Measurements from ENCODE around the gene SCGB1D4.
"Not testable (repeated sequence)": the region's sequence is repeated elsewhere in the genome, so short reads cannot be mapped to it uniquely, and the experiment has no call there.

DNA sequence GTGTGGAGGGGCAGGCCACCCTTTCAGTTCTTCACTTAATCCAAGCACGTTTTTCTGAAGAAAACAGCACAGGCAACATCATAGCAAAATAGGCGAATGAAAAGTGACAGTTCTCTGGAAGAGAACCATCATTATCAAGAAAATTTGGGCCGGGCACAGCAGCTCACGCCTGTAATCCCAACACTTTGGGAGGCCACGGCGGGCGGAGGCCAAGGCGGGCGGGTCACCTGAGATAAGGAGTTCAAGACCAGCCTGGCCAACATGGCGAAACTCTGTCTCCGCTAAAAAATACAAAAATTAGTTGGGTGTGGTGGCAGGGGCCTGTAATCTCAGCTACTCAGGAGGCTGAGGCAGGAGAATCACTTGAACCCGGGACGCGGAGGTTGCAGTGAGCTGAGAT, 28.7 kb upstream of the SCGB1D4 start:
- TF ChIP-seq, protein P1, sequence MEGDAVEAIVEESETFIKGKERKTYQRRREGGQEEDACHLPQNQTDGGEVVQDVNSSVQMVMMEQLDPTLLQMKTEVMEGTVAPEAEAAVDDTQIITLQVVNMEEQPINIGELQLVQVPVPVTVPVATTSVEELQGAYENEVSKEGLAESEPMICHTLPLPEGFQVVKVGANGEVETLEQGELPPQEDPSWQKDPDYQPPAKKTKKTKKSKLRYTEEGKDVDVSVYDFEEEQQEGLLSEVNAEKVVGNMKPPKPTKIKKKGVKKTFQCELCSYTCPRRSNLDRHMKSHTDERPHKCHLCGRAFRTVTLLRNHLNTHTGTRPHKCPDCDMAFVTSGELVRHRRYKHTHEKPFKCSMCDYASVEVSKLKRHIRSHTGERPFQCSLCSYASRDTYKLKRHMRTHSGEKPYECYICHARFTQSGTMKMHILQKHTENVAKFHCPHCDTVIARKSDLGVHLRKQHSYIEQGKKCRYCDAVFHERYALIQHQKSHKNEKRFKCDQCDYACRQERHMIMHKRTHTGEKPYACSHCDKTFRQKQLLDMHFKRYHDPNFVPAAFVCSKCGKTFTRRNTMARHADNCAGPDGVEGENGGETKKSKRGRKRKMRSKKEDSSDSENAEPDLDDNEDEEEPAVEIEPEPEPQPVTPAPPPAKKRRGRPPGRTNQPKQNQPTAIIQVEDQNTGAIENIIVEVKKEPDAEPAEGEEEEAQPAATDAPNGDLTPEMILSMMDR (IDR thresholded peaks at IDR 0.05) = not testable (repeated sequence)
- TF ChIP-seq POLR2A (IDR thresholded peaks at IDR 0.05) = not testable (repeated sequence)
